Liver (tissue), 9 donors: ENCODE data around the gene BICRA. TPM values are rescaled to one million over a fixed set of nuclear protein-coding genes. Genes with fewer than 3 reads are reported as not detected.

Experiments
- DNase-seq: peaks from one replicate; pipeline ENCODE4 v3.0.0-alpha.2; 2017; ENCODE audit warnings: low spot score
- H3K27ac ChIP-seq, 2 donors: one replicate each; pipeline ENCODE4 v1.7.0; 2013; ENCODE audit warnings: inconsistent platforms in 2 of 2, low read length in 2 of 2, control low read depth in 1 of 2, low read depth in 1 of 2, mild to moderate bottlenecking in 1 of 2
- H3K27me3 ChIP-seq, 4 donors: one replicate each; pipeline versions ENCODE4 v1.6.1 to v1.7.0; 2013; ENCODE audit warnings: low read length in 3 of 4, inconsistent platforms in 1 of 4, mild to moderate bottlenecking in 1 of 4, moderate library complexity in 1 of 4; ENCODE audit not compliant: control insufficient read depth in 4 of 4, insufficient read depth in 4 of 4
- H3K36me3 ChIP-seq, 4 donors: one replicate each; pipeline versions ENCODE4 v1.6.1 to v1.7.0; 2013; ENCODE audit warnings: low read length in 3 of 4, mild to moderate bottlenecking in 3 of 4, low read depth in 1 of 4, moderate library complexity in 1 of 4; ENCODE audit not compliant: control insufficient read depth in 4 of 4, insufficient read depth in 3 of 4
- H3K4me1 ChIP-seq, 4 donors: one replicate each; pipeline versions ENCODE4 v1.6.1 to v1.7.0; 2013; ENCODE audit warnings: low read length in 3 of 4, mild to moderate bottlenecking in 3 of 4, moderate library complexity in 1 of 4; ENCODE audit not compliant: control insufficient read depth in 4 of 4, insufficient read depth in 4 of 4
- H3K4me3 ChIP-seq, 3 donors: one replicate each; pipeline versions ENCODE4 v1.6.1 to v1.7.0; 2013; ENCODE audit warnings: low read length in 3 of 3, control low read depth in 1 of 3, low read depth in 1 of 3, mild to moderate bottlenecking in 1 of 3
- H3K9ac ChIP-seq, 2 donors: one replicate each; pipeline ENCODE4 v1.7.0; 2013; ENCODE audit warnings: low read length in 2 of 2, mild to moderate bottlenecking in 2 of 2, moderate library complexity in 2 of 2, control low read depth in 1 of 2, low read depth in 1 of 2
- H3K9me3 ChIP-seq, 4 donors: one replicate each; pipeline versions ENCODE4 v1.6.1 to v1.7.0; 2013; ENCODE audit warnings: low read length in 3 of 4; ENCODE audit not compliant: control insufficient read depth in 4 of 4
- ATF3 ChIP-seq: IDR thresholded peaks from 2 replicates; pipeline ENCODE4 v1.6.1; 2016; ENCODE audit warnings: antibody characterized with exemption
- CTCF ChIP-seq: fragments of 150-350 bp; IDR thresholded peaks from 2 replicates; pipeline ENCODE4 v1.5.1; 2017; ENCODE audit warnings: improper control_type of control experiment, low read depth, low read length; ENCODE audit not compliant: missing input control
- EGR1 ChIP-seq, 2 donors: IDR thresholded peaks; 2 replicates each; pipeline ENCODE4 v1.6.1; 2016 to 2018; ENCODE audit warnings: antibody characterized with exemption in 2 of 2, low read depth in 2 of 2
- FOXA2 ChIP-seq: IDR thresholded peaks from 2 replicates; pipeline ENCODE4 v1.6.1; 2016; ENCODE audit warnings: antibody characterized with exemption
- GABPA ChIP-seq, 2 donors: IDR thresholded peaks in 1 of 2; conservative IDR thresholded peaks in 1 of 2; 2 replicates each; pipeline ENCODE4 v1.6.1; 2016; ENCODE audit warnings: antibody characterized with exemption in 2 of 2, mild to moderate bottlenecking in 1 of 2, moderate library complexity in 1 of 2
- HNF4A ChIP-seq, 2 donors: conservative IDR thresholded peaks; 2 replicates each; pipeline ENCODE4 v1.6.1; 2016; ENCODE audit warnings: antibody characterized with exemption in 2 of 2, mild to moderate bottlenecking in 2 of 2
- HNF4G ChIP-seq: IDR thresholded peaks from 2 replicates; pipeline ENCODE4 v1.6.1; 2016; ENCODE audit warnings: antibody characterized with exemption
- JUND ChIP-seq, 2 donors: IDR thresholded peaks; 2 replicates each; pipeline ENCODE4 v1.6.1; 2016; ENCODE audit warnings: antibody characterized with exemption in 2 of 2
- MAX ChIP-seq: IDR thresholded peaks from 2 replicates; pipeline ENCODE4 v1.6.1; 2016; ENCODE audit warnings: antibody characterized with exemption
- NR2F2 ChIP-seq: IDR thresholded peaks from 2 replicates; pipeline ENCODE4 v1.6.1; 2016; ENCODE audit warnings: antibody characterized with exemption
- RAD21 ChIP-seq, 2 donors: IDR thresholded peaks; 2 replicates each; pipeline ENCODE4 v1.6.1; 2016; ENCODE audit warnings: antibody characterized with exemption in 2 of 2, mild to moderate bottlenecking in 2 of 2
- REST ChIP-seq: IDR thresholded peaks from 2 replicates; pipeline ENCODE4 v1.6.1; 2016; ENCODE audit warnings: antibody characterized with exemption, mild to moderate bottlenecking
- RXRA ChIP-seq, 2 donors: IDR thresholded peaks; 2 replicates each; pipeline ENCODE4 v1.6.1; 2017 to 2018; ENCODE audit warnings: antibody characterized with exemption in 2 of 2, mild to moderate bottlenecking in 1 of 2
- SP1 ChIP-seq: IDR thresholded peaks from 2 replicates; pipeline ENCODE4 v1.6.1; 2018; ENCODE audit warnings: antibody characterized with exemption, mild to moderate bottlenecking
- TAF1 ChIP-seq: conservative IDR thresholded peaks from 2 replicates; pipeline ENCODE4 v1.6.1; 2016; ENCODE audit warnings: antibody characterized with exemption, mild to moderate bottlenecking
- YY1 ChIP-seq: IDR thresholded peaks from 2 replicates; pipeline ENCODE4 v1.6.1; 2016; ENCODE audit warnings: antibody characterized with exemption, mild to moderate bottlenecking
- ZBTB33 ChIP-seq: IDR thresholded peaks from 2 replicates; pipeline ENCODE4 v1.6.1; 2016; ENCODE audit warnings: antibody characterized with exemption
- WGBS: extraction: QIAGEN DNeasy Blood & Tissue Kit; methylation state at CpG from one replicate; pipeline ENCODE4 v1.1.7; 2013; 5-methylcytosine and 5-hydroxymethylcytosine counted together
- polyA plus RNA-seq, 2 donors: library from polyadenylated mRNA; stranded (reverse) in 1 of 2; unstranded in 1 of 2; fragments of 200-250 nt in 1 of 2; fragments of >200 nt in 1 of 2; fragmentation: Nextera tagmentation in 1 of 2; extraction: Ambion mirVana in 1 of 2; gene quantifications; one replicate each; pipeline versions ENCODE4 v1.2.1 to v1.2.3, GENCODE V29; 2013 to 2015
- total RNA-seq, 2 donors: library from RNA; depleted of rRNA; stranded (reverse); fragments of >200 nt; gene quantifications; one replicate each; pipeline ENCODE4 v1.2.3, GENCODE V29; 2014
- donor health status: healthy.
- donor health status: healthy.
- donor health status: healthy.
- donor health status: healthy.
- donor health status: healthy.

The BICRA gene
- total and polyA plus RNA-seq, 4 donors, result 0.63 to 8.9 (median 3.0) TPM

- TF ChIP-seq SP1, result no peak
These were observed 62.6 kb downstream of the BICRA start (continued) for GRCh38 chr19:47671499-47671898.

- H3K27ac ChIP-seq, result no peak overlapping the region
- no peak overlapping the region for H3K4me3 ChIP-seq
- 97% methylated on average over 7 of the region's 7 CpGs for WGBS
- H3K4me1 ChIP-seq, result no peaks in the 10 kb centered on the region
- H3K36me3 ChIP-seq, result peaks cover 2 to 24% (median 8%) of the 10 kb centered on the region in 4 donors
- H3K9me3 ChIP-seq, result no peaks in the 10 kb centered on the region
- H3K9ac ChIP-seq, result no peak overlapping the region
- DNase-seq, result no peak
- no peak for TF ChIP-seq REST
- TF ChIP-seq NR2F2, result no peak
- no peak for TF ChIP-seq MAX
- no peak for TF ChIP-seq HNF4G
- no peak for TF ChIP-seq YY1
- no peak for TF ChIP-seq FOXA2
- TF ChIP-seq EGR1 (IDR thresholded peaks at IDR 0.05; ENCODE audit: low read depth in 2 of 2), result no peak
- TF ChIP-seq RAD21 (IDR thresholded peaks at IDR 0.05), result no peak
- no peak for TF ChIP-seq ATF3
- TF ChIP-seq HNF4A (conservative IDR thresholded peaks at IDR 0.05), result no peak
- no peak for TF ChIP-seq RXRA (IDR thresholded peaks at IDR 0.05)
- no peak for TF ChIP-seq CTCF
- TF ChIP-seq JUND (IDR thresholded peaks at IDR 0.05), result no peak
- TF ChIP-seq GABPA (IDR thresholded peaks at IDR 0.05 in 1 of 2, conservative IDR thresholded peaks at IDR 0.05 in 1 of 2), result no peak
- no peak for TF ChIP-seq SP1
- TF ChIP-seq TAF1, result no peak
- no peak for TF ChIP-seq ZBTB33
- no peaks in the 10 kb centered on the region for H3K27me3 ChIP-seq
These were observed 64.5 kb downstream of the BICRA start for GRCh38 chr19:47673426-47673825.
